ENCODE data around the gene BTNL9.

The BTNL9 gene

GRCh38 chr5:181105391-181106025 is 65.4 kb downstream of the BTNL9 start:
- H3K4me3 ChIP-seq (ENCODE audit: low read depth, low read length): no peak overlapping the region
- POLR2A ChIA-PET: no interaction called here
- no peak for TF ChIP-seq CTCF (IDR thresholded peaks at IDR 0.05; ENCODE audit: insufficient read depth, low read length, missing control alignments)
- no peak for DNase-seq (ENCODE audit: low read depth, low spot score)
- CTCF ChIA-PET: no interaction called here

GRCh38 chr5:181107699-181108098 is 67.6 kb downstream of the BTNL9 start:
- no peak overlapping the region for H3K4me3 ChIP-seq (ENCODE audit: low read depth, low read length)
- TF ChIP-seq CTCF (IDR thresholded peaks at IDR 0.05; ENCODE audit: insufficient read depth, low read length, missing control alignments): no peak
- ChIA-PET POLR2A (no interaction called here), CTCF (interaction anchor here (0.5 kb wide), 1 partner anchor 29 kb away, joined by 4 read pairs; no protein-coding TSS in a partner anchor)
- no peak for DNase-seq (ENCODE audit: low read depth, low spot score)

GRCh38 chr5:181108578-181109165 is 68.6 kb downstream of the BTNL9 start:
- CTCF ChIA-PET: no interaction called here
- DNase-seq (ENCODE audit: low read depth, low spot score): no peak
- H3K4me3 ChIP-seq (ENCODE audit: low read depth, low read length): no peak overlapping the region
- POLR2A ChIA-PET: no interaction called here
- TF ChIP-seq CTCF (IDR thresholded peaks at IDR 0.05; ENCODE audit: insufficient read depth, low read length, missing control alignments): no peak

GRCh38 chr5:181109489-181110013 is 69.5 kb downstream of the BTNL9 start:
- ChIA-PET CTCF (no interaction called here), POLR2A (no interaction called here)
- TF ChIP-seq CTCF (IDR thresholded peaks at IDR 0.05; ENCODE audit: insufficient read depth, low read length, missing control alignments): no peak
- DNase-seq (ENCODE audit: low read depth, low spot score): no peak
- H3K4me3 ChIP-seq (ENCODE audit: low read depth, low read length): no peak overlapping the region

- H3K4me3 ChIP-seq (ENCODE audit: low read depth, low read length): no peak overlapping the region
- TF ChIP-seq CTCF (IDR thresholded peaks at IDR 0.05; ENCODE audit: insufficient read depth, low read length, missing control alignments): no peak
- CTCF ChIA-PET: no interaction called here
- no peak for DNase-seq (ENCODE audit: low read depth, low spot score)
- POLR2A ChIA-PET: no interaction called here
Observed at GRCh38 chr5:181111010-181111409, 70.9 kb downstream of the BTNL9 start.

All from AG04449 (cell line).